ENCODE data around the gene TTC8. TPM values are rescaled to one million over a fixed set of nuclear protein-coding genes. Genes with fewer than 3 reads are reported as not detected.

Gene TTC8
- total RNA-seq, 2 donors from 2014 or later = 11.2 to 16.3 TPM

DNA sequence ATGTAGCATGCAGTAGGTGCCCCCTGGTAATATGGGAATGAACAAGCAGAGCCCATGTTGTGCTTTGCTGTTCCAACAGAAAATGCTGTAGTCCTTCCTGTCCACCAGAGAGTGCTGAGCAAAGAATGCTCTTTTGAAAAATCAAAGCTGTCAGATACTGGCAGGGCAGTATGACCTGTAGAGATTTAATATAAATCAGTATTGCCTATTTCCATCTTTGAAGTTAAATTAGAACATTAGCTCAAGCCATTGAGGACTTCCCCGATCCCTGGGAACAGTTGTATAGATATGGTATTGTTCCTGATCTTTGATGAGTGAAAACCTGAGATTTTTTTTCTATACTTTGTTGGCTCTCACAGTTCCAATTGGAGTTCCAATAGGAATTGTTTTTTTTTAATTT, 13.0 kb downstream of the TTC8 start:
- no peaks in the 10 kb centered on the region for H3K27me3 ChIP-seq
- ATAC-seq (no peak), DNase-seq (no peak)
- peaks cover 14% of the 10 kb centered on the region for H3K4me1 ChIP-seq
- TF ChIP-seq POLR2A (IDR thresholded peaks at IDR 0.05) = no peak
- TF ChIP-seq, protein P1, sequence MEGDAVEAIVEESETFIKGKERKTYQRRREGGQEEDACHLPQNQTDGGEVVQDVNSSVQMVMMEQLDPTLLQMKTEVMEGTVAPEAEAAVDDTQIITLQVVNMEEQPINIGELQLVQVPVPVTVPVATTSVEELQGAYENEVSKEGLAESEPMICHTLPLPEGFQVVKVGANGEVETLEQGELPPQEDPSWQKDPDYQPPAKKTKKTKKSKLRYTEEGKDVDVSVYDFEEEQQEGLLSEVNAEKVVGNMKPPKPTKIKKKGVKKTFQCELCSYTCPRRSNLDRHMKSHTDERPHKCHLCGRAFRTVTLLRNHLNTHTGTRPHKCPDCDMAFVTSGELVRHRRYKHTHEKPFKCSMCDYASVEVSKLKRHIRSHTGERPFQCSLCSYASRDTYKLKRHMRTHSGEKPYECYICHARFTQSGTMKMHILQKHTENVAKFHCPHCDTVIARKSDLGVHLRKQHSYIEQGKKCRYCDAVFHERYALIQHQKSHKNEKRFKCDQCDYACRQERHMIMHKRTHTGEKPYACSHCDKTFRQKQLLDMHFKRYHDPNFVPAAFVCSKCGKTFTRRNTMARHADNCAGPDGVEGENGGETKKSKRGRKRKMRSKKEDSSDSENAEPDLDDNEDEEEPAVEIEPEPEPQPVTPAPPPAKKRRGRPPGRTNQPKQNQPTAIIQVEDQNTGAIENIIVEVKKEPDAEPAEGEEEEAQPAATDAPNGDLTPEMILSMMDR (IDR thresholded peaks at IDR 0.05) = no peak
- intact Hi-C loops (cut with DNase I) = no loop called here
- H3K4me3 ChIP-seq = no peak overlapping the region
- no peaks in the 10 kb centered on the region for H3K36me3 ChIP-seq (replicated peaks in 1 of 2; ENCODE audit: insufficient read depth in 1 of 2, low read depth in 2 of 2)
- H3K27ac ChIP-seq = no peak overlapping the region
- WGBS, 2 donors = 89 to 97% methylated on average over 1 of the region's 1 CpG
- no peaks in the 10 kb centered on the region for H3K9me3 ChIP-seq

DNA sequence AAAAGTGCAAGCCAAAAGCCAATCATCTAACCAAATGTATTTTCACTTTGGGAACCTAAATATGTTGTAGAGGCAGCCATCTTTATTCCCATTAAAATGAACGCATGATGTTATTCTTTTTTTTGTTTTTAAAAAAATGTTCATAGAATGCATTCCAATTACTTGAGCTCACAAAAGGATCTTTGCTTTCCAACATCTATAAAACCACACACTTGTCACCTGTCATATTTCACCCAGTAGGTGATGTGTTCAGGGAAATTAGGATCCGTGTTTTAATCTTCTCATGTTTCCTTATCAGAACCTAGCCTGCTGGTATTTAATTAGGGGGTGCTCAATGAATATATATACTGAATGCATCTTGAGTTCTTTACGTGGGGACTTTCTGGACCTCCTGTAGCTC, 13.6 kb downstream of the TTC8 start:
- TF ChIP-seq, protein P1 (IDR thresholded peaks at IDR 0.05) = no peak
- TF ChIP-seq POLR2A (IDR thresholded peaks at IDR 0.05) = no peak
- Histone ChIP-seq H3K27ac (no peak overlapping the region), H3K4me1 (peaks cover 14% of the 10 kb centered on the region), H3K9me3 (no peaks in the 10 kb centered on the region), H3K27me3 (no peaks in the 10 kb centered on the region), H3K36me3 (replicated peaks in 1 of 2; ENCODE audit: insufficient read depth in 1 of 2, low read depth in 2 of 2) (no peaks in the 10 kb centered on the region), H3K4me3 (no peak overlapping the region)
- intact Hi-C loops (cut with DNase I) = no loop called here
- no peak for DNase-seq
- ATAC-seq = no peak
- WGBS, 2 donors = 64 to 69% methylated on average over 3 of the region's 3 CpGs

DNA sequence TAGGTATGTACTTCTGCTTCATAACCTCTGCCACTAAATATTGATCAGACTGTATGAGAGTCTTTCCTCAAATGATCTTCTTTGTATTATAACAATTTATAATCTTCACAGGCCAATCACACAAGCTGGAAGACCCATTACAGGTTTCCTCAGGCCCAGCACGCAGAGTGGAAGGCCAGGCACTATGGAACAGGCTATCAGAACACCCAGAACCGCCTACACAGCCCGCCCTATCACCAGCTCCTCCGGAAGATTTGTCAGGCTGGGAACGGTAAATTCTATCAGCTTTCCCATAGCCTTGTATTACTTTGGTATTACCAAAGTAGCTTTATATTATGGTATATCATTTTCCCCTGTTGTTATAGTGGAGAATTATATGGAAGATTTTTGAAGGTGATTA, 16.5 kb downstream of the TTC8 start:
- Histone ChIP-seq H3K27ac (no peak overlapping the region), H3K4me3 (no peak overlapping the region), H3K27me3 (no peaks in the 10 kb centered on the region), H3K36me3 (replicated peaks in 1 of 2; ENCODE audit: insufficient read depth in 1 of 2, low read depth in 2 of 2) (no peaks in the 10 kb centered on the region), H3K4me1 (no peaks in the 10 kb centered on the region), H3K9me3 (no peaks in the 10 kb centered on the region)
- no peak for ATAC-seq
- TF ChIP-seq POLR2A (IDR thresholded peaks at IDR 0.05) = no peak
- TF ChIP-seq, protein P1 (IDR thresholded peaks at IDR 0.05) = no peak
- intact Hi-C loops (cut with DNase I) = no loop called here
- WGBS, 2 donors = 89 to 92% methylated on average over 5 of the region's 5 CpGs
- no peak for DNase-seq

DNA sequence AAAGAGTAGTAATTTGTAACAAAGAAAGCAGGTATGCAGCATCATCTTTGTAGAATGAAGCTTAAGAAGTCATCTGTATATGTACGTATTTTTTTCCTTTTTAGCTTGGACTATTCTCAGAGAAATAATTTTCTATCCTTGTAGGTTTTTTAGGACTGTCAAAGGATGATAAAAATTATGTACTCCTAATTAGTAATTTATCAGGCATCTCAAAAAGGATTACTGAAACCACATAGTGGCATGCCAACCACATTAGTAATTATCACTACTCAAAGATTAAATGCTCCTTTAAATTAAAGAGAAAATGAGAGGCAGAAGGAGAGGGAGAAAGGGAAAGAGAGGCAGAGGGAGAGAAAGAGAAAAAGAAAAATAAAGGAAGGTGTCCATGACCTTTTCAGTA, 17.3 kb downstream of the TTC8 start:
- no peak for DNase-seq
- Histone ChIP-seq H3K9me3 (no peaks in the 10 kb centered on the region), H3K36me3 (replicated peaks in 1 of 2; ENCODE audit: insufficient read depth in 1 of 2, low read depth in 2 of 2) (no peaks in the 10 kb centered on the region), H3K4me1 (no peaks in the 10 kb centered on the region), H3K27ac (no peak overlapping the region), H3K4me3 (no peak overlapping the region), H3K27me3 (no peaks in the 10 kb centered on the region)
- no peak for ATAC-seq
- TF ChIP-seq, protein P1 (IDR thresholded peaks at IDR 0.05) = no peak
- TF ChIP-seq POLR2A (IDR thresholded peaks at IDR 0.05) = no peak
- 82 to 83% methylated on average over 1 of the region's 1 CpG for WGBS, 2 donors
- intact Hi-C loops (cut with DNase I) = no loop called here

GRCh38 chr14:88842414-88842813, 18.0 kb downstream of the TTC8 start:
- ATAC-seq (no peak), DNase-seq (no peak)
- WGBS, 2 donors = 78 to 79% methylated on average over 1 of the region's 1 CpG
- TF ChIP-seq POLR2A (IDR thresholded peaks at IDR 0.05) = no peak
- TF ChIP-seq, protein P1 (IDR thresholded peaks at IDR 0.05) = no peak
- Histone ChIP-seq H3K4me1 (no peaks in the 10 kb centered on the region), H3K9me3 (no peaks in the 10 kb centered on the region), H3K27me3 (no peaks in the 10 kb centered on the region), H3K36me3 (replicated peaks in 1 of 2; ENCODE audit: insufficient read depth in 1 of 2, low read depth in 2 of 2) (no peaks in the 10 kb centered on the region), H3K4me3 (no peak overlapping the region), H3K27ac (no peak overlapping the region)
- intact Hi-C loops (cut with DNase I) = no loop called here
